ENCODE data around the gene TSSK3.
"Not testable (repeated sequence)": the region's sequence is repeated elsewhere in the genome, so short reads cannot be mapped to it uniquely, and the experiment has no call there.

Gene TSSK3

GRCh38 chr1:32363713-32364112 lies 1.4 kb downstream of the TSSK3 start:
- no peak for DNase-seq (ENCODE audit: low read depth)

GRCh38 chr1:32364836-32365235 lies 2.5 kb downstream of the TSSK3 start:
- no peak for DNase-seq (ENCODE audit: low read depth)

DNA sequence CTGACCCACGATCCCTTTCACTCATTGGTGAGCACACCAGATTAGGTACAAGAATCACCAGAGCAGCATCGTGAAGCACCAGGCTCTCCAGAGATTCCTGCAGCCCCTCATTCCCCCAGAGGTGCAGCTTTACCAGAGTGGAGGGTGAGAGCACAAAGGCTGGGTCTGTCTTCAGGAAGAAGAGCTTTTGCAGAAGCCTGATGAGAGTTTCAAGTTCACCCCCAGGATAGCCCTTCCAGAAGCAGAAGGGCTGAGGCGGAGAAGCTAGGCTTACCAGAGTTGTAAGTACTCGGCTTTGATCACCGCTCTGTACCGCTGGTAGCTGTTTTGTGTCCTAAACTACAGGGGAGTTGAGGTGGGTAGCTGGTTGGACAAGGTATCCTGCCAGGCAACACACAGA lies 3.1 kb downstream of the TSSK3 start:
- DNase-seq (ENCODE audit: low read depth), result no peak

DNA sequence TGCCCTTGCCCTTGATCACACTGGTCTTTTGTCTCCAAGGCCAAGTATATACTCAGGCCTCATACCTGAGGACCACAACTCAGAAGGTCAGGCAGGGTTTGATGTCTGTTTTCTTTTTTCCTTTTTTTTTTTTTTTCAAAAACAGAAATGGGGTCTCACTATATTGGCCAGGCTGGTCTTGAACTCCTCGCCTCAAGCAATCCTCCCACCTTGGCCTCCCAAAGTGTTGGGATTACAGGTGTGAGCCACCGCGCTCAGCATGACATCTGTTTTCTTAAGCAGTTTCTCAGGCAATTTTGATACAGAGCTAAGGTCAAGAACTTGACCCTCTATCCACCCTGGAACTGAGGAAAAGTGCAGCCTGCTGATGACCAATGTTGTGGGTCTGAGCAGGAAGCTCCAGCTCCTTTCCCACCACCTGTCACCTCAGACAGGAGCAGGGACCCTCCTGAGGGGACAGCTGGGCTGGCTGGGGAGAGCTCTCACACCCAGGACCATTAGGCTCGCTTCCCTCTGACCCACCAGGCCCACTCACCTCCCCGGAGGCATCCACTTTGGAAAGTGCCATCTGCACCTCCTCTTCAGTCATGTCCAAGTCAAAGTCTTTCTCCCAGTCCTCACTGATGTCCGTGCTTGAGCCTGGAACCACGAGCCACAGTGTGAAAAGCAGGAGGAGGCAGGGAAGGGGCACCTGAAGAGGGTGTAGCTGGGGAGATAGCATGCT lies 5.7 kb downstream of the TSSK3 start:
- DNase-seq (ENCODE audit: low read depth), result no peak

GRCh38 chr1:32372149-32372756 lies 9.9 kb downstream of the TSSK3 start:
- peak; percentile 26 for DNase-seq (ENCODE audit: low read depth)

- no peak for DNase-seq (ENCODE audit: low read depth)
These were observed 11.8 kb downstream of the TSSK3 start for GRCh38 chr1:32373996-32374592.

DNA sequence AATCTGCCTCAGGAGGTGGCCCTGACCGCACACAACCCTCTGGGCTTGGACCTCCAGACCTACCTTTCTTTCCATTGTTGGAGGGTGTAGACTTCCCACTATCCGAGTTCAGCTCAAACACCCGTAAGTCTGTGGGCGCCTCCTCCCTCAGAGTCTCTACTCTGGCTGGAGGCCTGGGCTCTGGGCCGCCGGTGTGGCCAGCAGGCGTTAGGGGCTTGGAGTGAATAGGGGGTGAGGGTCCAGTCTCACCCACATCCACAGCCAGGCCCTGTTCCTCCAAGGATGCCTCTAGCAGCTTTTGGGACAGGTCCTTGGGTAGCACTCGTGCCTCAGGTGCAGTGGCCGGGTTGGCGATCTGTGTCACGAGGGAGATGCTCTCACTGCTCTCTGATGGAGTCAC lies 13.9 kb downstream of the TSSK3 start:
- DNase-seq (ENCODE audit: low read depth), result no peak

- no peak for DNase-seq (ENCODE audit: low read depth)
These were observed 15.3 kb downstream of the TSSK3 start for GRCh38 chr1:32377541-32378220.

DNA sequence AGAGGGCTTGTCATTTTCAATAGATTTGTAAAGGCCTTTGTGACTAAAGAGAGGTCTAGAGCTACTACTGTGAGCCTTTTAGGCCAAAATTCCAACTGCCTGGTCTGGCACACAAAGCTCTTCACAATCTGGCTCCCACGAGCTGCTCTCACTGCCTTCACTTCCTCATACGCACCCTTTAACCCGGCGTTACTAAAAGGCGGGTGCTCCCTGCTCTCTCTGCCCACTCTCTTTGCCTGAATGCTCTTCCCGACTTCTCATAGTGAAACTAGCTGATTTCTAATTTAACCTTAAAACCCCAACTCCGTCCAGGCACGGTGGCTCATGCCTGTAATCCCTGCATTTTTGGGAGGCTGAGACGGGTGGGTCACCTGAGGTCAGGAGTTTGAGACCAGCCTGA lies 17.7 kb downstream of the TSSK3 start:
- no peak for DNase-seq (ENCODE audit: low read depth)

DNA sequence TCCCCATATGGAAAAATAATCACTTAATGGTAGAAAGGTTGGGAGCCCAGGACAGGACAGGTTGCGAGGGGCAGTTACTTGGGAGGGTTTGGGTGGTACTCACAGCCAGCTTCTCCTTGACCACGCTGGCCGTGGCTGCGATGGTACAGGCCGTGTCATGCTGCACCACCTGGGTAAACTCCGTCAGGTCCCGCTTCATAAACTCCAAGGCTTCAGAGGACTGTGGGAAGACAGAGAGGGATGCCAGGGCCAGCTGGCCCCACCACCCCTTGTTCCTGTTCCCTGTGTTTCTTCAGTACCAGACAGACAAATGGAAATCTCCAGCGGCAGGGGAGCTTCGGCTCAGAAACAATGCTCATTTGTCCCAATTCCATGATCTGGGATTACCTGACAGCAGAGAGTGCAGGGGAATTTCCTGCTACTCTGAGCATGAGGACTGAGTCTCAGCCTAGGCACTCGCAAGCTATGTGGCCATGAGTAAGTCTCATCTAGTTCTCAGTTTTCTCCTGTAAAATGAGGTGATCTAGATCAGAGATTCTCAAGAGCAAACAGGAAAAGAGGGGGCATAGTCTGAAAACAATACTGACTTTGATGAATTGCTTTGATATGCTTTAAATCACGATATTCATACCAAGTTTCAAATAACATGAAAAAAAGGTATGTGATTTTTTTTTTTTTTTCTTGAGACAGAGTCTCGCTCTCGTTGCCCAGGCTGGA lies 24.5 kb downstream of the TSSK3 start:
- no peak for DNase-seq (ENCODE audit: low read depth)

- DNase-seq (ENCODE audit: low read depth), result no peak
These were observed 26.3 kb downstream of the TSSK3 start for GRCh38 chr1:32388641-32389040.

- DNase-seq (ENCODE audit: low read depth), result no peak
These were observed 28.8 kb downstream of the TSSK3 start for GRCh38 chr1:32390904-32391870.

GRCh38 chr1:32392325-32392724 lies 30.0 kb downstream of the TSSK3 start:
- DNase-seq (ENCODE audit: low read depth), result no peak

GRCh38 chr1:32393136-32393535 lies 30.8 kb downstream of the TSSK3 start:
- no peak for DNase-seq (ENCODE audit: low read depth)

DNA sequence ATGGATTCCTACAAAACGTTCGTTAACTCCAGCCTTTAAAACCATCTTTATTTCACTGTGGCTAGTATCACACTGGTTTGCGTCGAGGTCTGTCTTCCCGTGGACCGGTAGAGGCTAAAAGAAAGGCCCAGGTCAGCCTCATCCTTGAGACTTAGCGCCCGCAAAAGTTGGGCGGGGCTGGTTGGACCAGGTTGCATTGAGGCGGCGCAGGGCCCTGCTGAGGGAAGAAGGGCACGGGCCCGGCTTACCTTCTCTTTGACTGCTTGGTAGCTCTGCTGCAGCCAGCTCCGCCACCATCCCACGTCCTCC lies 31.4 kb downstream of the TSSK3 start:
- no peak for DNase-seq (ENCODE audit: low read depth)

GRCh38 chr1:32394141-32394889 lies 32.0 kb downstream of the TSSK3 start, which contains the start of gene BSDC1:
Gene BSDC1, minus strand, starts transcription at chr1:32394441. Its CDS starts 27 bp downstream, at chr1:32394414.
- peak; percentile 96 for DNase-seq (ENCODE audit: low read depth)

DNA sequence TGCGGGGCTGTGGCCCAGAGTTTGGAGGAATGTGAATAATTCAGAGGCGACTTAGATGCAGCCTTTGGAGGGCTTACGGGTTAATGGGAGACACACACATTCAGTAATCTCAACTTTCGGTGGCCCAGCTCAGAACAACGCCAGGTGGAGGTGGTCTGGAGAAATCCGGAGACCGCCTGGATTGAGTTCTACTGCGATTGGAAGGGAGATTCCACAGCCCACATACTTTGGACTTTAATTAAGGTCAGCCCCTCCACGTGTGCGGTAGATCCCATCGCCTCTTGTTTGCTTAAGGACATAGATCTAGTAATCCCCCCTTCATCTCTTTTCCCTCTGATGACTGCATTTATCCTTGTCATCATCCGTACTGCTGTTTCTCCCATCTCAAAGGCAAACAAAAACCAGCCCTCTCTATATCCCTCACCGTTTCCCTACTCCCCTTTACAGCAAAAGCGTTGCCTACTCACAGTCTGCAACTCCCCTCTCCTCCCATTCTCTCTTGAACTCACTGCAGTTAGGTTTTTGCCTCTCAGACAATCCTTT lies 32.6 kb downstream of the TSSK3 start:
- no peak for DNase-seq (ENCODE audit: low read depth)

DNA sequence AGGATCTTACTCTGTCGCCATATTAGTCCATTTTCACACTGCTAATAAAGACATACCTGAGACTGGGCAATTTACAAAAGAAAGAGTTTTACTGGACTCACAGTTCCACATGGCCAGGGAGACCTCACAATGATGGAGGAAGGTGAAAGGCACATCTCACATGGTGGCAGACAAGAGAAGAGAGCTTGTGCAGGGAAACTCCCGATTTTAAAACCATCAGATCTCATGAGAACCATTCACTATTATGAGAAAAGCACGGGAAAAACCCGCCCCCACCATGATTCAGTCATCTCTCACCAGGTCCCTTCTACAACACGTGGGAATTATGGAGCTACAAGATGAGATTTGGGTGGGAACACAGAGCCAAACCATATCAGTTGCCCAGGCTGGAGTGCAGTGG lies 34.2 kb downstream of the TSSK3 start:
- not testable (repeated sequence) for DNase-seq (ENCODE audit: low read depth)

DNA sequence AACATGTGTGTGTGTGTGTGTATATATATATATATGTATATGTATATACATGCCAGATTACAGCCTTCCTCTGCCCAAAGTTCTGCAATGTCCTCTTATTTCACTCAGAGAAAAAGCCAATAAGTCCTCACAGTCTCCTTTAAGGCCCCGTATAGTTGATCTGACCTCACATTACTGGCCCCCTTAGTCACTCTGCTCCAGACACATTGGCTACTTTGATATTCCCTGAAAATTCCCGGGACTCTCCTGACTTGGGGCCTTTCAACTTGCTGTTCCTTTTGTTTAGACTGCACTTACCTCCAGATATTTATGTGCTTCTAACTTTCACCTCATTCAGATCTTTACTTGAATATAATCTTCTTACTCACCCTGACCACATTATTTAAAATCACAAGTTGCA lies 36.1 kb downstream of the TSSK3 start:
- DNase-seq (ENCODE audit: low read depth), result no peak

- no peak for DNase-seq (ENCODE audit: low read depth)
These were observed 37.5 kb downstream of the TSSK3 start for GRCh38 chr1:32399843-32400242.

Measured in stimulated activated CD4-positive, alpha-beta T cell treated with anti-CD3 and anti-CD28 coated beads, Interleukin-2, amount 100 ng/mL, for 4 hours (primary cell).